ENCODE measurements around the gene BANF2.
"Not testable (repeated sequence)": the region's sequence is repeated elsewhere in the genome, so short reads cannot be mapped to it uniquely, and the experiment has no call there.

The BANF2 gene

GRCh38 chr20:17769716-17770115, 70.0 kb downstream of the BANF2 start:
- DNase-seq: not testable (repeated sequence)

- DNase-seq: no peak
Measured at GRCh38 chr20:17771206-17772004, 71.6 kb downstream of the BANF2 start.

GRCh38 chr20:17772005-17772343, 72.2 kb downstream of the BANF2 start:
- DNase-seq: no peak

GRCh38 chr20:17773619-17774018, 73.9 kb downstream of the BANF2 start:
- DNase-seq: no peak

GRCh38 chr20:17775600-17775999, 75.8 kb downstream of the BANF2 start:
- no peak for DNase-seq

- no peak for DNase-seq
Measured at GRCh38 chr20:17776551-17776950, 76.8 kb downstream of the BANF2 start.

GRCh38 chr20:17779011-17779410, 79.2 kb downstream of the BANF2 start:
- DNase-seq: not testable (repeated sequence)

GRCh38 chr20:17782768-17783167, 83.0 kb downstream of the BANF2 start:
- DNase-seq: no peak

- no peak for DNase-seq
Measured at GRCh38 chr20:17783671-17784070, 83.9 kb downstream of the BANF2 start.

GRCh38 chr20:17785007-17785406, 85.2 kb downstream of the BANF2 start:
- no peak for DNase-seq

Measured in amniotic stem cell (primary cell).